Skeletal muscle cell (primary cell): ENCODE results near the gene ZNF785.
"Not testable (repeated sequence)": the region's sequence is repeated elsewhere in the genome, so short reads cannot be mapped to it uniquely, and the experiment has no call there.

ENCODE experiments used
- DNase-seq: peaks from one replicate; pipeline ENCODE4 v3.0.0-alpha.2; 2010; ENCODE audit warnings: low read depth
- H3K4me3 ChIP-seq: 2 replicates; pipeline ENCODE4 v1.5.1; 2011; ENCODE audit warnings: low read depth, mild to moderate bottlenecking, control low read depth, low read length, moderate library complexity

Gene ZNF785

DNA sequence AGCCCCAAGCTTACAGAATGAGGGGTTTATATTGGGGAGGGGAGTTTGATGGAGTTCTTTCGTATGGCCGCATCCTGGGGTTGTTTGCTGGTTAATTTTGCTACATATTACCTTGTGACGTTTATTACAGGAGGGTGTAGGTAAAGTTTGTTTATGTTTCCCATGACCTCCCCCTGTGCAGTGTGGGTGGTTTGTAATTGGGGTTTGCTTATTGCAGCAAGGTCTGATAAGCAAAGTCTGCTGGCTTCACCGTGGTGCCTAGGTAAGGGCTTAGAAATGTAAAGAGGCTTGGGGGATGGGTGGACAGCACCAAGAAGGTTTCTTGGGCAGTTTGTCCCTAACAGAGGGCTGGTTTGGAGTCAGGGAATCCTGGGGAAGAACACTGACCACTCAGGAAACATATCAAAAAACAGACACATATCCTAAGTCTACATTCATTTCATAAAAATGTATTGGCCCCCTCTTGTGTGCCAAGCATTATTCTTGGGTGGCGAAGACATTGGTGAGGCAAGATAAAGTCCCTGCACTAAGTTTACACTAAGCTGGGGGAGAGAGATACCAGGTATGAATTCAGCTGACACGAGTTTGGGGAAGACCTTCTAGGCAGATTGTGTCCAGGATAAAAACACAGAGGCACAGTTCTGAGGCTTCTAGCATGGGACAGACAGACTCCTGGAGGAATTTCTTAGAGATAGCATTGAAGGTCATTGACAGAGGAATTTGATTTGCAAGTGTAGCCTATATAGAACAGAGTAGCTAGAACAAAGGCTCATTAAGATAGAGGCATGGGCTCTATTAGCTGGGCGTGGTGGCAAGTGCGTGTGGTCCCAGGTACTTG is 36.9 kb downstream of the ZNF785 start:
- H3K4me3 ChIP-seq, result no peak overlapping the region
- DNase-seq, result no peak

- H3K4me3 ChIP-seq, result no peak overlapping the region
Measured at GRCh38 chr16:30546115-30546514, 39.4 kb downstream of the ZNF785 start.

GRCh38 chr16:30543067-30543466 is 42.4 kb downstream of the ZNF785 start:
- no peak overlapping the region for H3K4me3 ChIP-seq
- no peak for DNase-seq

More at GRCh38 chr16:30546115-30546514, 39.4 kb downstream of the ZNF785 start:
- no peak for DNase-seq

GRCh38 chr16:30541502-30542329 is 43.8 kb downstream of the ZNF785 start:
- H3K4me3 ChIP-seq, result no peak overlapping the region
- DNase-seq, result peak; percentile 49

- not testable (repeated sequence) for H3K4me3 ChIP-seq, DNase-seq
Measured at GRCh38 chr16:30540916-30541464, 44.5 kb downstream of the ZNF785 start.

DNA sequence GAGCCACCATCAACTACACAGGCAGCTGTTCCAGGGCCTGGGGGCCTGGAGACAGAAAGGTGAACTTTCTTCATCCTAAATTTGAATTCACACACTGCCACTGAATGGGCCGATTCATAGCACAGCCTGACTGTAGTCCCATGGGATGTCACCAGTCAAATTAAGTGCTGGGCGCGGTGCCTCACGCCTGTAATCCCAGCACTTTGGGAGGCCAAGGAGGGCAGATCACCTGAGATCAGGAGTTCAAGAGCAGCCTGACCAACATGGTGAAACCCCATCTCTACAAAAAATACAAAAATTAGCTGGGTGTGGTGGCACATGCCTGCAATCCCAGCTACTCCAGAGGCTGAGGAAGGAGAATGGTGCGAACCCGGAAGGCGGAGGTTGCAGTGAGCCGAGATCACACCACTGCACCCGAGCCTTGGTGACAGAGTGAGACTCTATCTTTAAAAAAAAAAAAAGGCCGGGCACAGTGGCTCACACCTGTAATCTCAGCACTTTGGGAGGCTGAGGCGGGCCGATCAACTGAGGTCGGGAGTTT is 45.4 kb downstream of the ZNF785 start:
- not testable (repeated sequence) for DNase-seq, H3K4me3 ChIP-seq

- no peak for DNase-seq
- no peak overlapping the region for H3K4me3 ChIP-seq
Measured at GRCh38 chr16:30539000-30539964, 46.2 kb downstream of the ZNF785 start.

DNA sequence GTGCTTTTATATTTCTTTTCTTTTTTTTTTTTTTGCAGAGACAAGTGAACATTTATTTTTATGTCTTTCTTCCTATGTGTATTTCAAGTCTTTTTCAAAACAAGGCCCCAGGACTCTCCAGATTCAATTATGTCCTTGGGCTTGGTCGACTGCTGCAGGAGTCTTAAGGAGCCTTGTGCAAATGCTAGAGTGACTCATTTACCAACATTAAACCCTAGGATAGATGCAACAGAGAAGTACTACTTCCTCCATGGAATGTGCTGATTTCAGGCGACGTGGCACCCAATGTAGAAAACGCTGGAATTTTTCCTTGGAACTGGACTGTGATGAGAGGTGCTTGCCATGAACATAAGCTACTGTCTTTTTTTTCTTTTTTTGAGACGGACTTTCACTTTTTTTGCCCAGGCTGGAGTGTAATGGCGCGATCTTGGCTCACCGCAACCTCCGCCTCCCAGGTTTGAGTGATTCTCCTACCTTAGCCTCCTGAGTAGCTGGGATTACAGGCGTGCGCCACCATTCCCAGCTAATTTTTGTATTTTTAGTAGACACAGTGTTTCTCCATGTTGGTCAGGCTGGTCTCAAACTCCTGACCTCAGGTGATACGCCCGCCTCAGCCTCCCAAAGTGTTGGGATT is 49.0 kb downstream of the ZNF785 start:
- not testable (repeated sequence) for DNase-seq, H3K4me3 ChIP-seq

DNA sequence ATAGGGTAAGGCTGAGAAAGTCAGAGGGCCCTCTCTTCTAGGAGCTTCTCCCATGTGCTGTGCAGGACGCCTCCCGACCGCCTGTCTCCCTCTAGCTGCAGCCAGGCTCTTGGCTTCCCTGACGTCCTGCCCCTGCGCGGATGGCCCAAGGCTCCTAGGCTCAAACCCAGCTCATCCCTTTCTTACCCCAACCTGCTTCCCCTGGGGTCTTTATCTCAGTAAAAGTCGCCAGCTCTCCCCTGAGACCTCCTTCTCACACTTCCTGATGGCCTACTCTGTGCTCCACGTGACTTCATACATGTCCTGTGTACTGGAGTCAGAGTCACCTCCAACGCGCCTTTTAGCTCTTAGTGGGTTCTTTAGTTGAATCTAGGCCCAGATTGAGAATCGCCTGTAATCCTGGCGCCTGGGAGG is 49.7 kb downstream of the ZNF785 start:
- peak; percentile 25 for DNase-seq
- peak overlapping the region; percentile 64 for H3K4me3 ChIP-seq

DNA sequence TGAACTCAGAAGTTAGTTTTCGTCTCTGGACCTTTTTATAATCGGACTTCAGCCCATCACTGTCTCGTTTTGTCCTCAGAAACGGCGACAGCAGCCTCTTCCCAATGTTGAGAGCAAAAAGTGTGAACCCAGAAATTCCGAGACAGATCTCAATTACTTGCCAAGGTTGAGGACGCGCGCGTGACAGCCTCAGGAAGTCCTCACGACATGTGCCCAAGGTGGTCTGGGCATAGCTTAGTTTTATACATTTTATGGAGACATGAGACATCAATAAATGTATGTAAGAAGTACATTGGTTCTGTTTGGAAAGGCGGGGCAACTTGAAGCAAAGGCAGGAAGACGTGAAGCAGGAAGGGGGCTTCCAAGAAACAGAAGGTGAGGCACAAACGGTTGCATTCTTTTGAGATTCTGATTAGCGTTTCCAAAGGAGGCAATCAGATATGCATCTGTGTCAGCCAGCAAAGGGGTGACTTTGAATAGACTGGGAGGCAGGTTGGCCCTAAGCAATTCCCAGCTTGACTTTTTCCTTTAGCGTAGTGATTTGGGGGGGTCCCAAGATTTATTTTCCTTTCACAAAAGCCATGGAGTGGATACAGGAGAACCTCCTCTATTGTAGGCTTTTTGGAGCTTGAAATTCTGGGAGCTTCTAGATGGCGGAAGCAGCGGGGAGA is 50.3 kb downstream of the ZNF785 start:
- H3K4me3 ChIP-seq, result peak overlapping the region; percentile 64
- DNase-seq, result no peak

DNA sequence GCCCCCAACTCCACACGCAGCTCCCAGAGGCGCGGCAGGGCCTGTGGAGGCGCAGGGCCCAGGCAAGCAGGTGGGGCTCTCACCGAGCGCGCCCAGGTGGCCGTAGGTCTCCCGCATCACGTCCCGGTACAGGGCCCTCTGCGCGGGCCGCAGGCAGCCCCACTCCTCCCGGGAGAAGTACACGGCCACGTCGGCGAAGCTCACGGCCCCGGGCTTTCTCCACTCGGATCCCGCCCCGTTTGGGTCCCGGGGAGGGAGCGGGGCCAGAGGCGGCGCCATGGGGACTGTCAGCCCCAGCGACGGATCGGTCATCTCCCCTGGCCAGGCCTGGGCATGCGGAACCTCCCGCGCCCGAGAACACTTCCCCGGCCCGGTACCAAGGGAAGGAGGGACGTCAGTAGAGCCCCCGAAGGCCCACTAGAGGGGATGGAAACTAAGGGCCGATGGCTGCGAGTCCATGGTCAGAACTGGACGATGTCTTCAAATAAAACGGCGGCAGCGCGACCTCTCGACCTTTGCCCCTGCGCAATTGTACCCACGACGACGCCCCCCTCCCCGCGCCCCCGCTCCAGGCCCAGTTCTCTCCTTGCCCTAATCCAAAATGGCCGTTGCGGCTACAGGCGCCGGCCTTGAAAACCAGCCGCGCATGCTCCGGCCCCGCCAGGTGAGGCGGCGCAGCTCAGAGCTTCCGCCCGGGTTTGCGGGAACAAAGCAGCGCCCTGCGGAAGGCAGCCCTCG is 51.0 kb downstream of the ZNF785 start, which contains the start of gene ZNF747:
ZNF747 (minus strand) TSS at position 491 of the 738 bp plus-strand sequence; CDS start at position 312, 179 bp downstream.
- DNase-seq, result peak; percentile 28
- H3K4me3 ChIP-seq, result peak within 1 kb of the TSS; percentile 64

DNA sequence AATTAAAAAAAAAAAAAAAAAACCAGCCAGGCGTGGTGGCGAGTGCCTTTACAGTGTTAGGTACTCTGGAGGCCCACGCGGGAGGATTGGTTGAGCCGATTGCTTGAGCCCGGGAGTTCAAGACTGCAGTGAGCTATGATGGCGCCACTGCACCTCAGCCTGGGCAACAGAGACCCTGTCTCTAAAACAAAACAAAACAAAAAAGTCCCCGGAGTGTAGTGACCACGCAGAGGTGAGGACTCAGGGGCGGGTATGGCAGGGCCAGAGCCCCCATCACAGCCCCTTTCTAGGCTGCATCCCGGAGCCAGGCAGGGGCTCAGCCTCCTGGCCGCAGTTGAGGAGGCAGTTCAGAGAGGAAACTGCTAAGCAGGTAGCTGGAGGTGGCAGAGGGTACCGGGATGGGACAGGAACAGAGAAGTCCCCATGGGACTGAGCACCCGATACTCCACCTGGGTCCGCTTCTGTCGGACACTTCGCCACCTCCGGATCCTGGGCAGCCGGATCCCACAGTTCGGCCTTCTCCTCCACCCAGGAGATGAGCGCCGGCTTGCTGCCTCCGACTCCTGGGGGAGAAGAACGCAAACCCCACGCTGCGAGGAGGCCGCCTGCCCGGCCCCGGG is 51.6 kb downstream of the ZNF785 start:
- no peak for DNase-seq
- H3K4me3 ChIP-seq, result peak overlapping the region; percentile 64

GRCh38 chr16:30533146-30533522 is 52.4 kb downstream of the ZNF785 start:
- H3K4me3 ChIP-seq, result no peak overlapping the region
- DNase-seq, result no peak

DNA sequence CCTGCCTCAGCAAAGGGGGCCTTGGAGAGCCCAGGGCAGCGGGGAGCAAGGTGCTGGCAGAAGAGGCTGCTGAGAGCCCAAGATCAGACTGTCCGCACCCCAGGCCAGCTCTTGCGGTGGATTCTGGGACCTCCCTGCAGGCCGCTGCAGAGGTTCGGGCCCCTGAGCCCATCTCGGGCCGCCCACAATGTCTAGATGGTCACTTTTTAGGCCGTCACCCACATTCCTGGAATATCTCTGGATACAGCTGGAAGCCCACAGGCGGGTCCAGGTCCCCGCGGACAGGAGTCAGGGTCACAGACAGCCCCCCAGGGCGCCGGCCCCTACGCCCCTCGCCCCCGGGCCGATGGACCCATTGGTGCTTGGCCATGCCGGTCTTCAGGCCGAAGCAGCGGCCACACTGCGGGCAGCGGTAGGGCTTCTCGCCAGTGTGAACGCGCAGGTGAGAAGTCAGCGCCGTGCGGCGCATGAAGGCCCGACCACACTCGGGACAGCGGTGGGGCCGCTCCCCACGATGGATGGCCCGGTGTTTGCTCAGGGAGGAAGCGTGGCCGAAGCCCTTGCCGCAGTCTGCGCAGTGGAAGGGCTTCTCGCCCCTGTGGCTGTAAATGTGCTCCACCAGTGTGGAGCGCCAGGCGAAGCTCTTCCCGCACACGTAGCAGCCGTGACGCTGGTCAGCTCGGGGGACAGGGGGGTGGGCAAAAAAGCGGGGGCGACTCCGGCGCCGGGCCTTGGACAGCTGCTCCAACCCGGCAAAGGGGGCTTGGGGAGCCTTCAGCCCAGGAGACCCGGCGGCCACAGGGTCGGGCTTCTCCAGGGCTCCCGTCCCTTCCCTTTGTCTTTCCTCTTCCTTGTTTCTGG is 53.0 kb downstream of the ZNF785 start:
- no peak for DNase-seq
- H3K4me3 ChIP-seq, result no peak overlapping the region
